Measurements from ENCODE around the gene SCP2D1. TPM values are rescaled to one million over a fixed set of nuclear protein-coding genes. Genes with fewer than 3 reads are reported as not detected.

Gene SCP2D1
- polyA plus RNA-seq, 1 donor from 2014 or later, result not detected

GRCh38 chr20:18855882-18856281, 42.3 kb downstream of the SCP2D1 start:
- no peaks in the 10 kb centered on the region for H3K9me2 ChIP-seq (ENCODE audit: insufficient read depth, low read length)
- no peaks in the 10 kb centered on the region for H3K36me3 ChIP-seq (ENCODE audit: insufficient read depth, low read length)
- H3K4me3 ChIP-seq (ENCODE audit: low read length), result no peak overlapping the region
- H3K79me2 ChIP-seq (replicated peaks; ENCODE audit: insufficient read depth, low read length), result no peaks in the 10 kb centered on the region
- no peaks in the 10 kb centered on the region for H3F3A ChIP-seq (ENCODE audit: insufficient read depth, low read length, poor library complexity, severe bottlenecking)
- no peaks in the 10 kb centered on the region for H3K27me3 ChIP-seq (ENCODE audit: insufficient read depth, low read depth, low read length)
- no peak overlapping the region for H3K4me2 ChIP-seq (ENCODE audit: low read length)
- no peak overlapping the region for H3K9ac ChIP-seq (ENCODE audit: low read length)
- H4K20me1 ChIP-seq (ENCODE audit: insufficient read depth), result no peaks in the 10 kb centered on the region
- no peak for TF ChIP-seq RAD21 (conservative IDR thresholded peaks at IDR 0.05)
- TF ChIP-seq TAF1 (IDR thresholded peaks at IDR 0.05; ENCODE audit: low read depth), result no peak
- TF ChIP-seq EZH2 (IDR thresholded peaks at IDR 0.05; ENCODE audit: borderline replicate concordance, insufficient read depth, low read length, poor library complexity, severe bottlenecking), result no peak
- no peak for TF ChIP-seq POLR2AphosphoS5 (IDR thresholded peaks at IDR 0.05)
- no peak for TF ChIP-seq EP300 (conservative IDR thresholded peaks at IDR 0.05; ENCODE audit: poor library complexity, severe bottlenecking)
- TF ChIP-seq CTCF (IDR thresholded peaks at IDR 0.05; ENCODE audit: poor library complexity, severe bottlenecking), result no peak
- no peak for TF ChIP-seq SMC3 (conservative IDR thresholded peaks at IDR 0.05; ENCODE audit: poor library complexity)
- TF ChIP-seq MXI1 (conservative IDR thresholded peaks at IDR 0.05; ENCODE audit: poor library complexity, severe bottlenecking), result no peak
- no peak overlapping the region for H2AFZ ChIP-seq (ENCODE audit: low read depth, low read length)
- no peaks in the 10 kb centered on the region for H3K9me3 ChIP-seq (ENCODE audit: low read length)
- no peak overlapping the region for H3K27ac ChIP-seq (ENCODE audit: low read length)

- H3K4me3 ChIP-seq (ENCODE audit: low read length), result no peak overlapping the region
- no peak overlapping the region for H3K4me2 ChIP-seq (ENCODE audit: low read length)
- H3K9me2 ChIP-seq (ENCODE audit: insufficient read depth, low read length), result no peaks in the 10 kb centered on the region
- no peak overlapping the region for H2AFZ ChIP-seq (ENCODE audit: low read depth, low read length)
- no peaks in the 10 kb centered on the region for H4K20me1 ChIP-seq (ENCODE audit: insufficient read depth)
- H3K27ac ChIP-seq (ENCODE audit: low read length), result no peak overlapping the region
- no peaks in the 10 kb centered on the region for H3K36me3 ChIP-seq (ENCODE audit: insufficient read depth, low read length)
- no peaks in the 10 kb centered on the region for H3K9me3 ChIP-seq (ENCODE audit: low read length)
- TF ChIP-seq MXI1 (conservative IDR thresholded peaks at IDR 0.05; ENCODE audit: poor library complexity, severe bottlenecking) (no peak), REST (IDR thresholded peaks at IDR 0.05; ENCODE audit: borderline replicate concordance) (no peak), EZH2 (IDR thresholded peaks at IDR 0.05; ENCODE audit: borderline replicate concordance, insufficient read depth, low read length, poor library complexity, severe bottlenecking) (no peak), EP300 (conservative IDR thresholded peaks at IDR 0.05; ENCODE audit: poor library complexity, severe bottlenecking) (no peak), TAF1 (IDR thresholded peaks at IDR 0.05; ENCODE audit: low read depth) (no peak), POLR2AphosphoS5 (IDR thresholded peaks at IDR 0.05) (no peak), CTCF (IDR thresholded peaks at IDR 0.05; ENCODE audit: poor library complexity, severe bottlenecking) (no peak), RAD21 (conservative IDR thresholded peaks at IDR 0.05) (no peak), SMC3 (conservative IDR thresholded peaks at IDR 0.05; ENCODE audit: poor library complexity) (no peak)
- no peaks in the 10 kb centered on the region for H3K27me3 ChIP-seq (ENCODE audit: insufficient read depth, low read depth, low read length)
- no peaks in the 10 kb centered on the region for H3F3A ChIP-seq (ENCODE audit: insufficient read depth, low read length, poor library complexity, severe bottlenecking)
- no peak overlapping the region for H3K9ac ChIP-seq (ENCODE audit: low read length)
- H3K79me2 ChIP-seq (replicated peaks; ENCODE audit: insufficient read depth, low read length), result no peaks in the 10 kb centered on the region
These were observed 43.3 kb downstream of the SCP2D1 start for GRCh38 chr20:18856873-18857272.

Data from neural cell (in vitro differentiated cells).